T-helper 2 cell treated with Interferon-gamma antibody and Interleukin-4, amounts not matched to agents 5 μg/mL and 100 μg/mL, for 36 hours (primary cell): Measurements from ENCODE around the gene SHMT2.
"Not testable (repeated sequence)": the region's sequence is repeated elsewhere in the genome, so short reads cannot be mapped to it uniquely, and the experiment has no call there.

Source experiments
- DNase-seq: peaks from one replicate; pipeline ENCODE4 v3.0.0; 2021; ENCODE audit warnings: low spot score
- H3K27ac Mint-ChIP-seq: one replicate; pipeline ENCODE4 v1.8.0; 2021; ENCODE audit warnings: mild to moderate bottlenecking, mixed read lengths
- H3K27me3 Mint-ChIP-seq: one replicate; pipeline ENCODE4 v1.8.0; 2021; ENCODE audit warnings: low read depth, mixed read lengths
- H3K36me3 Mint-ChIP-seq: one replicate; pipeline ENCODE4 v1.8.0; 2021; ENCODE audit warnings: low read depth, mixed read lengths
- H3K4me1 Mint-ChIP-seq: one replicate; pipeline ENCODE4 v1.8.0; 2021; ENCODE audit warnings: low read depth, mixed read lengths
- H3K4me3 Mint-ChIP-seq: one replicate; pipeline ENCODE4 v1.8.0; 2022; ENCODE audit warnings: mild to moderate bottlenecking, moderate library complexity, mixed read lengths
- H3K9me3 Mint-ChIP-seq: one replicate; pipeline ENCODE4 v1.8.0; 2021; ENCODE audit warnings: mixed read lengths

Gene SHMT2

DNA sequence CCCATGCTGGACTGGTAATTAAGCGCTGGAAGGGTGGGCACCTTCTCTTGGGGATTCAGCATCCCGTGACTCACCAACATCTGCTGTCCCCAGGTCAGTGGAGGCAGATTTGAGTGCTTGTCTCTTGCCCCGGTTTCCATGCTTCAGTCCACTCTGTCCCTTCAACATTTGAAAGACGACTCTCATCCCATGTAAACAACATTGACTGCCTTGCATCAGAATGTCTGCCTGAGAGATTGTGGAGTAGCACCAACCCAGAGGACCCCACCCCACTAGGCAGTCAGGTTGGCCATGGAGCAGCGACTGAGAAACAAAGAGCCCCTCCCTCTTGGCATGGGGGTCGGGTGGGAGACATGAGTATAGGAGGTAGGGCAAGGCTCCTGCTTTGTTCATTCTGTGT lies 26.4 kb downstream of the SHMT2 start:
- Mint-ChIP-seq H3K4me3 (no peak overlapping the region), H3K36me3 (peaks cover 29% of the 10 kb centered on the region), H3K9me3 (no peaks in the 10 kb centered on the region)

DNA sequence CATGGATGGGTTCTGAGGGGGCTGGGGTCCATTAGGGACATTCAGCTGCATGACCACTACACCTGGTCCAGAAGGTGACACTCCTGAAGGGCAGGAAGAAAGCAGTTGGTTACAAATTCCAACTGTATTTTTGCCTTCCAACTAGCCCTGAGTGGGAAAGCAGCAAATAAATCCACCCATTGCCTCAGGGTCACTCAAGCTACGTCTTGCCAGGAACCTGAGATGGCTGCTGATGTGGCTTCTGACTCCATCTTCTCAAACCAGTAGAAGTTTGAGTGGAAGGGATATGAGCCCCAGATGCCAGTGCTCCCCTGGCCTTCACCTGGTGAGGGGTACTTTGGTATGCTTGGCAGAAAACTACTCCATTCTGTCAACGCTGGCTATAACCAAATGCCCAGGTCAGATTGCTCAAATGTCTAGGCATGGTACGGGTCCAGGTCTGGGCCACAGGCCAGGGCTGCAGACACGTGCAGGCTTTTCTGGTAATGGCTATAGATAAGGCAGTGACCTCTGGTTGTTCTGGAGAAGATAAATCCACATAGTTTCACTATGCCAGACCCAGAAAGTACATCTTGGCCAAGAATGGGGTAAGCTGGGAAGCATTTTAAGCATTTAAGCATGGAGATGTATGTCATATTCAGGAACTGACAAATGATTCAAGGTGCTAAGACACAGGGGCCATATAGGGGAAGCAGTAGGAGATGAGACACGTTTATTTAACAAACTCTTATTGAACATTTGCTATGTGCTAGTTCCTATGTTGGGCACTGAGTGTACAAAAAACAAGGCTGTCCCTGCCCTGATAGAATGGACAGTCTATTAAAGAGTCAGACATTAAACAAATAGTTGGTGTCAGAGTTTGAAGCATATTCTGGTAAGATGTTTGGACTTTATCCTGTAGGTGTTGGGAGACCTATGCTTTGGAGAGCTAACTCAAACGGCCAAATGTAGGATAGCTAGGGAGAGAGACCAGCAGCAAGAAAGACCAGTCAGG lies 29.8 kb downstream of the SHMT2 start:
- H3K4me3 Mint-ChIP-seq: no peak overlapping the region

More for the DNA sequence above, 26.4 kb downstream of the SHMT2 start:
- Mint-ChIP-seq H3K27me3 (no peaks in the 10 kb centered on the region), H3K4me1 (no peaks in the 10 kb centered on the region), H3K27ac (no peak overlapping the region)
- no peak for DNase-seq

GRCh38 chr12:57260366-57260765 lies 30.9 kb downstream of the SHMT2 start:
- no peaks in the 10 kb centered on the region for H3K9me3 Mint-ChIP-seq
- H3K4me1 Mint-ChIP-seq: peaks cover 3% of the 10 kb centered on the region
- DNase-seq: no peak
- peaks cover 31% of the 10 kb centered on the region for H3K36me3 Mint-ChIP-seq
- H3K4me3 Mint-ChIP-seq: no peak overlapping the region
- no peaks in the 10 kb centered on the region for H3K27me3 Mint-ChIP-seq
- H3K27ac Mint-ChIP-seq: no peak overlapping the region

More for the DNA sequence above, 29.8 kb downstream of the SHMT2 start:
- Mint-ChIP-seq H3K4me1 (peaks cover 3% of the 10 kb centered on the region), H3K36me3 (peaks cover 29% of the 10 kb centered on the region), H3K9me3 (no peaks in the 10 kb centered on the region), H3K27ac (no peak overlapping the region), H3K27me3 (no peaks in the 10 kb centered on the region)
- no peak for DNase-seq

- H3K27me3 Mint-ChIP-seq: no peaks in the 10 kb centered on the region
- H3K4me1 Mint-ChIP-seq: peaks cover 3% of the 10 kb centered on the region
- no peaks in the 10 kb centered on the region for H3K9me3 Mint-ChIP-seq
- no peak overlapping the region for H3K4me3 Mint-ChIP-seq
- no peak overlapping the region for H3K27ac Mint-ChIP-seq
- no peak for DNase-seq
- H3K36me3 Mint-ChIP-seq: peaks cover 28% of the 10 kb centered on the region
Measured at GRCh38 chr12:57261428-57261865, 31.9 kb downstream of the SHMT2 start.

DNA sequence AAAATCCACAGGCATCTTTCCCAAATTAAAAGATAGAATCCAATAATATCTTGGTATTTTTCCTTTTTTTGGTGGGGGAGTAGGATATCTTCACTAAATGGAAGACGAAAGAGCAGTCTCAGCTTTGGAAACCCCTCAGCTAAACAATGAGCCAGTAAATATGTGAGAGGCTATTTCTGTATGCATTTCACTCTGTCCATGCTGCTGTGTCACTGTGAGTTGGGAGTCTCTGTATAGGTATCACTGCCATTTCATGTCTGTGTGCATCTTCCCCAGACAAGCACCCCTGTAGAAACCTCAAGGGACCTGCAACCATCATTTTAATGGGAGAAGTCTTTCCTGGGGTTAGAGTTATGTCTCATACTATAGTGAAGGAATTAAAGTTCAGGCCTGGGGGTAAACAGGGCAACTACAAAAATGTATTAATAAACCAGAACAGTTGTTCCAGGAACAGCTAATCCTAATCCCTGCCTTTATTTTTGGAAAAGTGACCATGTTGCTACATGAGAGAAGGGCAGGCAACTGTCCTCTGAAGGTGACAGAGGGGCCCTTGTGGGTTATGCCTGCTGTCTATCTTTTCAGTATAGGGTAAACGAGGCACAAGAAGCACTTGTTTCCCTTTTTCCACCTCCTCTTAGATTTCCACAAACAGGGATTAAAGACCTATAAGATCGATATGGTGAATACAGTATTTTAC lies 32.8 kb downstream of the SHMT2 start:
- peaks cover 25% of the 10 kb centered on the region for H3K36me3 Mint-ChIP-seq
- peaks cover 3% of the 10 kb centered on the region for H3K4me1 Mint-ChIP-seq
- no peak for DNase-seq
- no peaks in the 10 kb centered on the region for H3K27me3 Mint-ChIP-seq
- no peak overlapping the region for H3K27ac Mint-ChIP-seq
- H3K9me3 Mint-ChIP-seq: no peaks in the 10 kb centered on the region
- H3K4me3 Mint-ChIP-seq: no peak overlapping the region

DNA sequence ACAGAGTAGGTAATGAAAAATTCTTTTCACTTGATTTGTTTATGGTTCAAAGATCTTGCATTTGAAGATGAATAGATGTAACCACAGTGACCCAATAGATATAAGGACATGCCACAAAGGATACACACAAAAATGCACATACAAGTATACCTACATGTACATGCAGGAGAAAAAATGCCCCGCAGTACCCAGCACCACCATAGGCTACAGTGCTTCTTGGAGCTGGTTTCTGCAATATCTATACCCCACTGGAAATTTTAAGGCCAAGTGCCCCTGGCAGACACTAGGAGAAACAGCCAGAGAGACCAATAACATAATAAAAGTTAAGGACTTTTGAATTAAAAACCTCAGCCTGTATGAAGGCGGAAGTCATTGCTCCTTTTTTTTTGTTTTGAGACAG lies 33.6 kb downstream of the SHMT2 start:
- Mint-ChIP-seq H3K36me3 (peaks cover 22% of the 10 kb centered on the region), H3K4me1 (peaks cover 3% of the 10 kb centered on the region)

GRCh38 chr12:57266681-57267080 lies 37.2 kb downstream of the SHMT2 start:
- Mint-ChIP-seq H3K27me3 (no peaks in the 10 kb centered on the region), H3K4me1 (peaks cover 7% of the 10 kb centered on the region), H3K27ac (no peak overlapping the region)

More for the DNA sequence above, 33.6 kb downstream of the SHMT2 start:
- Mint-ChIP-seq H3K4me3 (no peak overlapping the region), H3K9me3 (no peaks in the 10 kb centered on the region), H3K27me3 (no peaks in the 10 kb centered on the region), H3K27ac (no peak overlapping the region)
- no peak for DNase-seq

DNA sequence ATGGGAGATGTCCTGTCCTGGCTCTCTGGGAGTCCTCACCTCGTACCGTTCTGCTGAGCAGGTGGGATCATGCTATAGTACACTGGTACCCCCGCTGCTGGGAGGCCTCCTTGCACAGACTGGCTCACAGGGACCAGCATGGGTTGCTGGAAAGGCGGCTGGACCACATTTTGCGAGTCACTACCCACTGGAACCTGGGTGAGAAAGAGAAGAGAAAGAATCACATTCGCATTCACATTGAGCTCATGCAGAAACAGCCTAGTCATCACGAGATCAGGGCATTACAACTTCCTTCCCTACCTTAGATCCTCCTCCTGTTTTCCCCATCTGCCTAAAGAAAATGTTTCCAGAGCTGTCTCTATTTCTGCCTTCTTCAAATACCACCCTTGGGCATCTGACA lies 38.8 kb downstream of the SHMT2 start:
- no peak overlapping the region for H3K4me3 Mint-ChIP-seq
- H3K36me3 Mint-ChIP-seq: peaks cover 39% of the 10 kb centered on the region
- peaks cover 7% of the 10 kb centered on the region for H3K4me1 Mint-ChIP-seq
- no peaks in the 10 kb centered on the region for H3K27me3 Mint-ChIP-seq
- no peaks in the 10 kb centered on the region for H3K9me3 Mint-ChIP-seq
- DNase-seq: no peak
- no peak overlapping the region for H3K27ac Mint-ChIP-seq

More at GRCh38 chr12:57266681-57267080, 37.2 kb downstream of the SHMT2 start:
- no peak for DNase-seq
- H3K9me3 Mint-ChIP-seq: no peaks in the 10 kb centered on the region
- H3K36me3 Mint-ChIP-seq: peaks cover 31% of the 10 kb centered on the region
- H3K4me3 Mint-ChIP-seq: no peak overlapping the region

DNA sequence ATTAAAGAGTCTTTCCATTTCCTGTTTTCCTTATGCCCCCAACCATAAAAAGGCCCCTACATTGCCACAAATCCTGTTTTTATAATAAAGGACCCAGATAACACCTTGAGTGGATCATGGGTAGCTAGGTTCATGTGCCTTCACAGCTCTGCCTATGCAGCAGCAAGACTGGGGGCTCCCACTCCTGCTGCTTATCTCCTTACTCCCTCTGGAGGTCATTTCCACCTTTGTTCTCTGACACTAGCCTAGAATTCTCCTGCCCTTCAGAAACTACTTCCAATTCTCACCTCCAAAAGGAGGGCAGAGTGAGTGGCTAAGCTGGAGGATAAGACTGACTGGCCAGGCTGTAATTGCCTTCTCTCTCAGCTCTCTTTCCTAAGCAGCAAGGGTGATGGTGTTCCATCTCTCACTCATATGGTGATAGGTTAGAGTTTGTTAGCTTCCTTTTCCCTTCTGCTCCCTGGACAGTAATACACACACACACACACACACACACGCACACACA lies 41.5 kb downstream of the SHMT2 start:
- no peak for DNase-seq
- Mint-ChIP-seq H3K36me3 (peaks cover 53% of the 10 kb centered on the region), H3K9me3 (no peaks in the 10 kb centered on the region), H3K27me3 (no peaks in the 10 kb centered on the region), H3K4me1 (peaks cover 7% of the 10 kb centered on the region), H3K4me3 (no peak overlapping the region), H3K27ac (no peak overlapping the region)

DNA sequence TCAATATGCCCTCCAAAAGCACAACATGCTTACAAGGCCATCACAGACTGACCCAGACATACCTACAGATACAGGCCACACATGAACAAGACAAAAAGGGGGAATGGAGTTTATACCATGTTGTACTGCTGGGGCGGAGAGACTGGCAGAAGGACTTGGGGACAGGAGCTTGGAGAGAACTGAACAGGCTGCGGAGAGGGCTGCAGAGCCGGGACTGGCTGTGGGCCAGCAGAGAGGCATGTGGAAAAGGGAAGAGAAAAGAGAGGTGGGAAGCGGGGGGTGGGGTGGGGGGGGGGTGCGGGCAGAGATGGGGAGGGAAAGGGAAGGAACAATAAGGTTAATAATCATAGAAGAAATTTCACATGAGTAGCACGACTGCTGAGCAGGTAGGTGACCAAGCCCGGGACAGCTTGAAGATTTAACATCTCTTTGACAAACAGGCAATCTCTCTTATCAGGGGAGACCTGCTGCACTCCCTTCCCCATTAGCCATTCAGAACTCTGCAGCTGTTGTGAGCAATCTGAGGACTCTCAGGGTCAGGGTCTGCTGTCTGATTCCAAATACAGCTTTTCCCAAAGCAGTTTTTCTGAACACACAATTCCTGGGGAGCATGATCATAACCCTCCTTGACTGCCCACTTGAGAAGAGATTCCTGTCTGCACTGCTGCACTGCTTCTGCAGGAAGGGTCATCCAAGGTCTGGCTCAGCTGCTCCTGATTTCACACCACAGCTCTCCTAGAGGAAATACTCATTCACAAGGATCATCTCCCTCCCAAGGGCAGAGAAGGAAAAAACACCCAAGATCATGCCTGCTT lies 43.0 kb downstream of the SHMT2 start:
- Mint-ChIP-seq H3K9me3 (no peaks in the 10 kb centered on the region), H3K4me1 (peaks cover 7% of the 10 kb centered on the region), H3K36me3 (peaks cover 59% of the 10 kb centered on the region), H3K27me3 (no peaks in the 10 kb centered on the region), H3K4me3 (no peak overlapping the region), H3K27ac (no peak overlapping the region)
- DNase-seq: no peak

- H3K27me3 Mint-ChIP-seq: no peaks in the 10 kb centered on the region
- no peak overlapping the region for H3K4me3 Mint-ChIP-seq
- no peak for DNase-seq
- H3K36me3 Mint-ChIP-seq: peaks cover 62% of the 10 kb centered on the region
- H3K27ac Mint-ChIP-seq: no peak overlapping the region
- no peaks in the 10 kb centered on the region for H3K9me3 Mint-ChIP-seq
- H3K4me1 Mint-ChIP-seq: peaks cover 5% of the 10 kb centered on the region
Measured at GRCh38 chr12:57273516-57273915, 44.0 kb downstream of the SHMT2 start.

GRCh38 chr12:57276233-57276632 lies 46.7 kb downstream of the SHMT2 start:
- Mint-ChIP-seq H3K4me1 (peaks cover 19% of the 10 kb centered on the region), H3K36me3 (peaks cover 66% of the 10 kb centered on the region)
- H3K27me3 Mint-ChIP-seq, DNase-seq, H3K9me3 Mint-ChIP-seq, H3K27ac Mint-ChIP-seq, H3K4me3 Mint-ChIP-seq: not testable (repeated sequence)

DNA sequence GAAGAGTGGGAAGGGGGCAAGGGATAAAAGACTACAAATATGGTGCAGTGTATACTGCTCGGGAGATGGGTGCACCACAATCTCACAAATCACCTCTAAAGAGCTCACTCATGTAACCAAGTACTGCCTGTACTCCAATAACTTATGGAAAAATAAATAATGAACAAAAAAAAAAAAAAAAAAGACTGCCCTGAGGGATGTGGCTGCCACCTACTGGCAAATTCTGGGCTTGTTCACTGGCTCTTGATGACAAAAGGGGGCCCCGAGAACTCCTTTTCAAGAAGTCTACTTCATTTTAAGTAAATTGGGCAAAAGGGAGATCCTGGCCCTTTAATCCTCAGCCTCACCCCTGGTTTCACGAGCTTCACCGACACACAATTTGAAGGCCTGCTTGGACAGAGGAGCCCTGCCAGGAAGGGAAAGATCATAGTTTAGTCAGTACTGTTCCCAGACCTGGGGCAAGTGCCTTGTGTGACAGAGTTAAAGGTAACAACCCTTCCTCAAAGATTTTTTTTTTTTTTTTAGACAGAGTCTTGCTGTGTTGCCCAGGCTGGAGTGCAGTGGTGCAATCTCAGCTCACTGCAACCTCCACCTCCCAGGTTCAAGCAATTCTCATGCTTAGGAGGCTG lies 47.5 kb downstream of the SHMT2 start:
- Mint-ChIP-seq H3K27ac (no peak overlapping the region), H3K36me3 (peaks cover 65% of the 10 kb centered on the region)

More for the DNA sequence above, 47.5 kb downstream of the SHMT2 start:
- Mint-ChIP-seq H3K9me3 (no peaks in the 10 kb centered on the region), H3K4me3 (no peak overlapping the region), H3K27me3 (no peaks in the 10 kb centered on the region), H3K4me1 (peaks cover 17% of the 10 kb centered on the region)
- no peak for DNase-seq
